Erythroblast (primary cell): ENCODE data around the gene ERICH6B.

Experiments
- GATA1 ChIP-seq: IDR thresholded peaks from 2 replicates; pipeline ENCODE4 v1.6.1; 2011; ENCODE audit warnings: low read depth, mild to moderate bottlenecking, control low read depth, low read length, moderate library complexity
- POLR2A ChIP-seq: IDR thresholded peaks from 2 replicates; pipeline ENCODE4 v1.6.1; 2011; ENCODE audit warnings: mild to moderate bottlenecking, low read length

DNA sequence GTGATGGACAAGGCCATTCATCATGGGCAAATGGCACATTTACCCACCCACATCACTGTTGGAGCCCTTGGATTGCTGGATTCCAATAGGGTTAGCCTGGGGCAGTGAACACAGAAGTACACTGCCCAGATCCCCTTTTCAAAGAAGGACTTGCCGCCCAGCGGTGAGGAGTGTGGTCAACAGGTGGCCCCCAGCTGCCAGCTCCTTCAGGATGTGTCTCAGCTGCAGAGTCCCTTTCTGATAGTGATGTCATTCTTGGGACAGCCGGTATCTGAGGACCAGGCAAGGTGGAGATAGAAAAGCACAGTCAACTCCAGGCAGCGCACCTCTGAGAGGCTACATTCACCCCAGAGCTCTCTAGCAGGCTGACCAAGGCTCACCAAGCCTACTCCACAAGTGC, 16.9 kb downstream of the ERICH6B start:
- TF ChIP-seq POLR2A (no peak), GATA1 (no peak)
